GM12878 (cell line): ENCODE data around the gene BDNF.

Experiments used
- CBFB ChIP-seq: IDR thresholded peaks from 2 replicates; pipeline ENCODE4 v1.6.1; 2016; ENCODE audit warnings: antibody characterized with exemption, low read depth
- HCFC1 ChIP-seq: fragments of 150-350 bp; IDR thresholded peaks from 2 replicates; pipeline ENCODE4 v1.6.1; 2014; ENCODE audit warnings: low read length
- RAD21 ChIP-seq: IDR thresholded peaks from 2 replicates; pipeline ENCODE4 v1.6.1; 2011; ENCODE audit warnings: mild to moderate bottlenecking, low read depth, low read length, moderate library complexity; ENCODE audit not compliant: insufficient read depth
- RUNX3 ChIP-seq: IDR thresholded peaks from 2 replicates; pipeline ENCODE4 v1.6.1; 2012; ENCODE audit warnings: low read length, inconsistent platforms

- no peak for TF ChIP-seq RAD21
- TF ChIP-seq RUNX3 = no peak
- no peak for TF ChIP-seq HCFC1
- TF ChIP-seq CBFB = no peak
Measured at GRCh38 chr11:27696115-27696514, 4.1 kb downstream of the BDNF start.
